Testis (tissue), 3 donors: ENCODE measurements around the gene DBP. TPM values are rescaled to one million over a fixed set of nuclear protein-coding genes. Genes with fewer than 3 reads are reported as not detected.

Experiments
- DNase-seq: peaks from one replicate; pipeline ENCODE4 v3.0.0-alpha.2; 2019
- H3K27ac ChIP-seq, 2 donors: fragments of 200-600 bp; sonication (generic); one replicate each; pipeline ENCODE4 v1.5.1; 2019
- H3K27me3 ChIP-seq: fragments of 200-600 bp; sonication (generic); one replicate; pipeline ENCODE4 v1.5.1; 2019
- H3K36me3 ChIP-seq: fragments of 200-600 bp; sonication (generic); one replicate; pipeline ENCODE4 v1.5.1; 2017; ENCODE audit warnings: low read depth; ENCODE audit errors: missing control alignments
- H3K4me1 ChIP-seq: fragments of 200-600 bp; sonication (generic); one replicate; pipeline ENCODE4 v1.5.1; 2019
- H3K4me3 ChIP-seq, 2 donors: fragments of 200-600 bp; sonication (generic); one replicate each; pipeline ENCODE4 v1.5.1; 2017 to 2019
- H3K9me3 ChIP-seq: fragments of 200-600 bp; sonication (generic); one replicate; pipeline ENCODE4 v1.5.1; 2017
- CTCF ChIP-seq, 3 experiments: fragments of 450-650 bp in 2 of 3; fragments of 200-600 bp in 1 of 3; sonication (generic) in 1 of 3; IDR thresholded peaks; one replicate each; pipeline ENCODE4 v1.5.1; 2016 to 2019; ENCODE audit warnings: antibody characterized with exemption in 3 of 3, mild to moderate bottlenecking in 2 of 3, moderate library complexity in 1 of 3
- POLR2A ChIP-seq: fragments of 450-650 bp; IDR thresholded peaks from one replicate; pipeline ENCODE4 v1.6.1; 2017; ENCODE audit warnings: antibody characterized with exemption, mild to moderate bottlenecking, moderate library complexity
- WGBS, 2 donors: methylation state at CpG; one replicate each; pipeline ENCODE4 v1.1.5; 2018; 5-methylcytosine and 5-hydroxymethylcytosine counted together
- intact Hi-C: fragments of 100-400 bp; cut with DNase I; formaldehyde crosslinking; loops from one replicate; pipeline ENCODE4 v1.15.1; 2023; ENCODE audit warnings: low total_unique reads
- polyA plus RNA-seq: library from polyadenylated mRNA; stranded (reverse); fragments of 350-450 nt; fragmentation: Illumina TruSeq; extraction: RNeasy Lipid Tissue Mini Kit (QIAGEN cat#74804); gene quantifications from one replicate; pipeline ENCODE4 v1.2.3, GENCODE V29; 2014; ENCODE audit warnings: low read depth, low replicate concordance; ENCODE audit not compliant: insufficient read depth
- total RNA-seq, 2 donors: library from RNA; depleted of rRNA; stranded (reverse); fragments of >200 nt; gene quantifications; one replicate each; pipeline ENCODE4 v1.2.3, GENCODE V29; 2016

The DBP gene
- total and polyA plus RNA-seq, 3 donors from 2014 or later = 30.4 to 51.0 (median 48.9) TPM

DNA sequence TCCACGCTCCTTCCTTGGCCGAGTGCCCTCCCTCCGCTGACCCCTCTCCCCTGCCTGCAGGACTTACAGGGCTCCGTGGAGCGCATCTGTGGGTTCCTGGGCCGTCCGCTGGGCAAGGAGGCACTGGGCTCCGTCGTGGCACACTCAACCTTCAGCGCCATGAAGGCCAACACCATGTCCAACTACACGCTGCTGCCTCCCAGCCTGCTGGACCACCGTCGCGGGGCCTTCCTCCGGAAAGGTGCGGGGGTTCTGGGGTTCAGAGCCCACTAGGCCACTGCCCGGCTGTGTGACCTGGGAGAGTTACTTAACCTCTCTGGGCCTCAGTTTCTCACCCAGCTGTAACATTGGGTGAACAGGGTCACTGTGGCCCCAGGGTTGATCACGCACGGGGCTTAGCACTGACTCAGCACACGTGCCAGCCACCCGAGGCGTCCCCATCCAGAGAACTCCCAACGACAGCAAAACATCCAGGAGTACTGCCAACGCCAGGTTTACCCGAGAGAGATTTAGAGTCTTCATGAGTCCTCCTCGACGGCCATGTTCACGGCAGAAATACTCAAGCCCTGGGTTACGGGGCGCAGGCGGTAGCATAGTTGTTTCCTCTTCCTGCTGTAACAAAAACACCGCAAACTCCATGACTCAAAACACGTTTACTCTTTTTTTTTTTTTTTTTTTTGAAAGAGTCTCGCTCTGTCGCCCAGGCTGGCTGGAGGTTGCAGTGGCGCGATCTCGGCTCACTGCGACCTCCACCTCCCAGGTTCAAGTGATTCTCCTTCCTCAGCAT lies 40.3 kb downstream of the DBP start:
- TF ChIP-seq POLR2A = no peak
- TF ChIP-seq CTCF (IDR thresholded peaks at IDR 0.05) = no peak
- DNase-seq = no peak
- no peak overlapping the region for H3K4me3 ChIP-seq
- H3K36me3 ChIP-seq = no peaks in the 10 kb centered on the region
- H3K4me1 ChIP-seq = no peaks in the 10 kb centered on the region
- H3K27me3 ChIP-seq = no peaks in the 10 kb centered on the region
- WGBS, 2 donors = 85 to 86% methylated on average over 30 to 35 of the region's 39 CpGs
- intact Hi-C loops = no loop called here
- H3K9me3 ChIP-seq = no peaks in the 10 kb centered on the region
- no peak overlapping the region for H3K27ac ChIP-seq

DNA sequence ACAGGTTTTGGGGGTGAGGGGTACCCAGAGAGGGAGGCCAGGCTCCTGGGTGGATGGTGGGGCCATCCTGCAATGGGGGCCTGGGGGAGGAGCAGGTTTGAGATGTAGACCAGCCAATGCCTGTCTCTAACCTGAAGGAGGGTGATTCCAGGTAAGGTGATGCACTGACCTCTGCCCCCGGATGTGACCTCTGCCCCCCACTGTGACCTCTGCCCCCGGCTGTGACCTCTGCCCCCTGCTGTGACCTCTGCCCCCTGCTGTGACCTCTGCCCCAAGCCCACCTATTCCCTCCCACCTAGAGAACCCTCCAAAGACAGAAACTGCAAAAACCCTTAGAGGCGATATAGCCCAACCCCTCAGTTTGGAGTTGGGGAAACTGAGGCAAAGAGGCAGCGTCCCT lies 40.9 kb downstream of the DBP start:
- Histone ChIP-seq H3K4me3 (no peak overlapping the region), H3K27me3 (no peaks in the 10 kb centered on the region), H3K27ac (no peak overlapping the region), H3K36me3 (no peaks in the 10 kb centered on the region), H3K9me3 (no peaks in the 10 kb centered on the region), H3K4me1 (no peaks in the 10 kb centered on the region)
- intact Hi-C loops = no loop called here
- DNase-seq = no peak
- 87 to 100% methylated on average over 1 to 4 of the region's 4 CpGs for WGBS, 2 donors
- no peak for TF ChIP-seq CTCF (IDR thresholded peaks at IDR 0.05)
- TF ChIP-seq POLR2A = no peak

GRCh38 chr19:48595833-48596232 lies 41.3 kb downstream of the DBP start:
- DNase-seq = no peak
- H3K4me1 ChIP-seq = no peaks in the 10 kb centered on the region
- H3K27me3 ChIP-seq = no peaks in the 10 kb centered on the region
- WGBS, 2 donors = 56 to 64% methylated on average over 6 of the region's 6 CpGs
- no peak for TF ChIP-seq CTCF (IDR thresholded peaks at IDR 0.05)
- TF ChIP-seq POLR2A = no peak
- H3K27ac ChIP-seq = no peak overlapping the region
- no peaks in the 10 kb centered on the region for H3K36me3 ChIP-seq
- intact Hi-C loops = no loop called here
- H3K9me3 ChIP-seq = no peaks in the 10 kb centered on the region
- H3K4me3 ChIP-seq = no peak overlapping the region

- intact Hi-C loops = no loop called here
- no peaks in the 10 kb centered on the region for H3K9me3 ChIP-seq
- no peak for TF ChIP-seq POLR2A
- no peak for TF ChIP-seq CTCF (IDR thresholded peaks at IDR 0.05)
- H3K36me3 ChIP-seq = no peaks in the 10 kb centered on the region
- 95 to 97% methylated on average over 9 of the region's 9 CpGs for WGBS, 2 donors
- H3K4me1 ChIP-seq = no peaks in the 10 kb centered on the region
- H3K27ac ChIP-seq = no peak overlapping the region
- no peaks in the 10 kb centered on the region for H3K27me3 ChIP-seq
- H3K4me3 ChIP-seq = no peak overlapping the region
- DNase-seq = no peak
These were observed 42.0 kb downstream of the DBP start for GRCh38 chr19:48595171-48595570.

GRCh38 chr19:48591021-48591420 lies 46.2 kb downstream of the DBP start:
- Histone ChIP-seq H3K4me3 (no peak overlapping the region), H3K36me3 (no peaks in the 10 kb centered on the region), H3K27me3 (no peaks in the 10 kb centered on the region), H3K27ac (no peak overlapping the region), H3K4me1 (no peaks in the 10 kb centered on the region), H3K9me3 (no peaks in the 10 kb centered on the region)
- WGBS, 2 donors = 79 to 85% methylated on average over 5 of the region's 5 CpGs
- no peak for DNase-seq
- TF ChIP-seq POLR2A = no peak
- TF ChIP-seq CTCF (IDR thresholded peaks at IDR 0.05) = no peak
- intact Hi-C loops = no loop called here
